Adrenal gland (tissue), 12 donors: ENCODE results near the gene PITX2. TPM values are rescaled to one million over a fixed set of nuclear protein-coding genes. Genes with fewer than 3 reads are reported as not detected.

Experiments used
- DNase-seq, 7 donors: peaks; one replicate each; pipeline ENCODE4 v3.0.0-alpha.2; 2019 to 2020
- H3K27ac ChIP-seq, 5 donors: fragments of 200-600 bp; sonication (generic) in 4 of 5; 1 replicate in 3 of 5; 2 replicates in 2 of 5; pipeline versions ENCODE4 v1.5.1 to v1.8.0; 2016 to 2020; ENCODE audit warnings: mild to moderate bottlenecking in 1 of 5
- H3K27me3 ChIP-seq: fragments of 200-600 bp; 2 replicates; pipeline ENCODE4 v1.8.0; 2021
- H3K36me3 ChIP-seq, 2 donors: fragments of 200-600 bp; replicated peaks in 1 of 2; 1 replicate in 1 of 2; 2 replicates in 1 of 2; pipeline versions ENCODE4 v1.5.1 to v1.8.0; 2018 to 2022
- H3K4me1 ChIP-seq, 2 donors: fragments of 200-600 bp; replicated peaks in 1 of 2; 1 replicate in 1 of 2; 2 replicates in 1 of 2; pipeline versions ENCODE4 v1.5.1 to v1.8.0; 2018 to 2021
- H3K4me3 ChIP-seq, 4 donors: fragments of 200-600 bp; sonication (generic) in 3 of 4; one replicate each; pipeline ENCODE4 v1.5.1; 2016 to 2018
- H3K9me3 ChIP-seq, 3 donors: fragments of 200-600 bp; sonication (generic) in 1 of 3; replicated peaks in 1 of 3; 1 replicate in 2 of 3; 2 replicates in 1 of 3; pipeline versions ENCODE4 v1.5.1 to v1.8.0; 2016 to 2021
- CTCF ChIP-seq, 6 experiments: fragments of 450-650 bp in 4 of 6; fragments of 200-600 bp in 2 of 6; sonication (generic) in 1 of 6; IDR thresholded peaks; 1 replicate in 5 of 6; 2 replicates in 1 of 6; pipeline versions ENCODE4 v1.5.1 to v1.8.0; 2016 to 2021; ENCODE audit warnings: antibody characterized with exemption in 6 of 6, mild to moderate bottlenecking in 2 of 6, moderate library complexity in 1 of 6
- POLR2A ChIP-seq, 2 donors: fragments of 450-650 bp; IDR thresholded peaks; one replicate each; pipeline ENCODE4 v1.6.1; 2017; ENCODE audit warnings: antibody characterized with exemption in 2 of 2, mild to moderate bottlenecking in 2 of 2, moderate library complexity in 1 of 2
- WGBS, 4 donors: extraction: QIAGEN DNeasy Blood & Tissue Kit in 2 of 4; methylation state at CpG; one replicate each; pipeline versions ENCODE4 v1.1.5 to v1.1.7; 2013 to 2017; 5-methylcytosine and 5-hydroxymethylcytosine counted together
- intact Hi-C, 2 donors: fragments of 100-400 bp; cut with DNase I; formaldehyde crosslinking; loops; one replicate each; pipeline versions ENCODE4 v1.14.1 to v1.15.0; 2022 to 2023
- polyA plus RNA-seq, 3 donors: library from polyadenylated mRNA; stranded (reverse); fragments of 200-250 nt in 2 of 3; fragments of 350-450 nt in 1 of 3; fragmentation: Illumina TruSeq in 1 of 3; extraction: RNeasy Lipid Tissue Mini Kit (QIAGEN cat#74804) in 1 of 3; gene quantifications; one replicate each; pipeline ENCODE4 v1.2.3, GENCODE V29; 2013 to 2014
- total RNA-seq, 9 donors: library from RNA; depleted of rRNA in 4 of 9; stranded (reverse); fragments of >200 nt in 4 of 9; fragments of 120-200 nt in 1 of 9; fragmentation: NEBNext Ultra II Directional in 1 of 9; extraction: Animal tissue kit (Norgen Biotek cat#: 25700) in 1 of 9; gene quantifications; one replicate each; pipeline versions ENCODE4 v1.1.0 to v1.2.4, GENCODE V29; 2013 to 2023
- donor health status: healthy with polysubstance abuse.
- donor health status: Bipolar disorder and iron deficiency.
- donor health status: DM: yes; HTN: yes; CAD: no.
- donor health status: DM: no; HTN: no; CAD: no.
- donor health status: DM: no; HTN: no; CAD: no.
- donor health status: DM: yes; HTN: yes; CAD: no.

Gene PITX2
- total and polyA plus RNA-seq, 12 donors = 0.22 TPM; not detected in 11

DNA sequence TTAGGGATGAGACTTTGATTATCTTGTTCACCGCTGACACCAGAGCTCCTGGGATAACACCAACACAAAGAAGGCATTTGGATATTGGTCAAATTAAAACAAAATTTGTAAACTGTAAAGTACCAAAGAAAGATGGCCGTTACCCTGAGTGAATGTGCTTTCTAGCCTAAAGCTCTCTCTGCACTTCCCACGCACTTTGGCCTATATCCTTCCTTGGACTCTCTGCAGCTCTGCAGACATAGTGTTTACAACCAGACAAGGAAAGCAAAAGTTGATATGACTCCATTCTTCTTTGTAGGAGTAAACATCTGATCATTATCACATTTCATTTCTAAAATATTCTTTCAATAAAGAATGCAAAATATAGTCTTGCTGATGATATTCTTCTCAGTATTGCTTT, 44.8 kb upstream of the PITX2 start:
- no peak for TF ChIP-seq POLR2A (IDR thresholded peaks at IDR 0.05)
- no peak for TF ChIP-seq CTCF (IDR thresholded peaks at IDR 0.05)

GRCh38 chr4:110666030-110666429, 43.2 kb upstream of the PITX2 start:
- no peak for TF ChIP-seq POLR2A (IDR thresholded peaks at IDR 0.05)
- TF ChIP-seq CTCF (IDR thresholded peaks at IDR 0.05) = no peak
- WGBS, 4 donors = 62 to 74% (median 70%) methylated on average over 3 of the region's 3 CpGs
- no peaks in the 10 kb centered on the region for H3K27me3 ChIP-seq
- no peak overlapping the region for H3K4me3 ChIP-seq
- no peak overlapping the region for H3K27ac ChIP-seq
- no peak for DNase-seq
- no peaks in the 10 kb centered on the region for H3K9me3 ChIP-seq
- H3K36me3 ChIP-seq = no peaks in the 10 kb centered on the region
- H3K4me1 ChIP-seq = no peaks in the 10 kb centered on the region
- intact Hi-C loops = no loop called here

More for the DNA sequence above, 44.8 kb upstream of the PITX2 start:
- intact Hi-C loops = no loop called here
- WGBS, 4 donors = 71 to 79% (median 77%) methylated on average over 3 of the region's 3 CpGs
- H3K9me3 ChIP-seq = no peaks in the 10 kb centered on the region
- no peaks in the 10 kb centered on the region for H3K27me3 ChIP-seq
- H3K27ac ChIP-seq = no peak overlapping the region
- no peaks in the 10 kb centered on the region for H3K36me3 ChIP-seq
- no peaks in the 10 kb centered on the region for H3K4me1 ChIP-seq
- H3K4me3 ChIP-seq = no peak overlapping the region
- DNase-seq = no peak

- H3K36me3 ChIP-seq = no peaks in the 10 kb centered on the region
- intact Hi-C loops = no loop called here
- H3K27me3 ChIP-seq = no peaks in the 10 kb centered on the region
- DNase-seq = no peak
- H3K4me1 ChIP-seq = no peaks in the 10 kb centered on the region
- no peak overlapping the region for H3K4me3 ChIP-seq
- H3K9me3 ChIP-seq = no peaks in the 10 kb centered on the region
- no peak overlapping the region for H3K27ac ChIP-seq
- 15 to 50% (median 28%) methylated on average over 2 of the region's 2 CpGs for WGBS, 4 donors
- TF ChIP-seq POLR2A (IDR thresholded peaks at IDR 0.05) (no peak), CTCF (IDR thresholded peaks at IDR 0.05) (no peak)
Measured at GRCh38 chr4:110663738-110664444, 41.0 kb upstream of the PITX2 start.

- Histone ChIP-seq H3K9me3 (no peaks in the 10 kb centered on the region), H3K4me3 (no peak overlapping the region), H3K27me3 (no peaks in the 10 kb centered on the region), H3K4me1 (no peaks in the 10 kb centered on the region), H3K36me3 (no peaks in the 10 kb centered on the region), H3K27ac (no peak overlapping the region)
- intact Hi-C loops = no loop called here
- 42 to 73% (median 60%) methylated on average over 1 of the region's 1 CpG for WGBS, 4 donors
- no peak for DNase-seq
- no peak for TF ChIP-seq CTCF (IDR thresholded peaks at IDR 0.05)
- no peak for TF ChIP-seq POLR2A (IDR thresholded peaks at IDR 0.05)
Measured at GRCh38 chr4:110663206-110663605, 40.3 kb upstream of the PITX2 start.
